ENCODE results near the gene HYCC2. TPM values are rescaled to one million over a fixed set of nuclear protein-coding genes. Genes with fewer than 3 reads are reported as not detected.

HYCC2 gene
- total RNA-seq, 2 donors from 2014 or later = 15.3 to 25.0 TPM

- DNase-seq (ENCODE audit: low spot score) = no peak
- Histone ChIP-seq H3K4me1 (ENCODE audit: control insufficient read depth in 1 of 2, low read depth in 2 of 2) (peaks cover 0 to 2% of the 10 kb centered on the region in 2 donors), H3K9me3 (no peaks in the 10 kb centered on the region), H3K4me3 (no peak overlapping the region), H3K27ac (no peak overlapping the region), H3K36me3 (no peaks in the 10 kb centered on the region), H3K27me3 (replicated peaks; ENCODE audit: insufficient read depth) (no peaks in the 10 kb centered on the region)
- TF ChIP-seq CTCF (IDR thresholded peaks at IDR 0.05) = no peak
- no peak for ATAC-seq (ENCODE audit: insufficient number of reproducible peaks, low FRiP score, low read depth)
Observed at GRCh38 chr2:201109186-201109585, 37.7 kb upstream of the HYCC2 start.

- H3K27me3 ChIP-seq (replicated peaks; ENCODE audit: insufficient read depth) = no peaks in the 10 kb centered on the region
- DNase-seq (ENCODE audit: low spot score) = no peak
- no peaks in the 10 kb centered on the region for H3K4me1 ChIP-seq (ENCODE audit: control insufficient read depth in 1 of 2, low read depth in 2 of 2)
- H3K36me3 ChIP-seq = no peaks in the 10 kb centered on the region
- ATAC-seq (ENCODE audit: insufficient number of reproducible peaks, low FRiP score, low read depth) = no peak
- no peak overlapping the region for H3K27ac ChIP-seq
- no peak for TF ChIP-seq CTCF (IDR thresholded peaks at IDR 0.05)
- H3K4me3 ChIP-seq = no peak overlapping the region
- H3K9me3 ChIP-seq = no peaks in the 10 kb centered on the region
Observed at GRCh38 chr2:201108341-201108740, 36.9 kb upstream of the HYCC2 start.

GRCh38 chr2:201107624-201108023, 36.2 kb upstream of the HYCC2 start:
- no peaks in the 10 kb centered on the region for H3K9me3 ChIP-seq
- H3K4me3 ChIP-seq = no peak overlapping the region
- no peak for DNase-seq (ENCODE audit: low spot score)
- no peaks in the 10 kb centered on the region for H3K27me3 ChIP-seq (replicated peaks; ENCODE audit: insufficient read depth)
- no peaks in the 10 kb centered on the region for H3K4me1 ChIP-seq (ENCODE audit: control insufficient read depth in 1 of 2, low read depth in 2 of 2)
- H3K36me3 ChIP-seq = no peaks in the 10 kb centered on the region
- ATAC-seq (ENCODE audit: insufficient number of reproducible peaks, low FRiP score, low read depth) = no peak
- TF ChIP-seq CTCF (IDR thresholded peaks at IDR 0.05) = no peak
- no peak overlapping the region for H3K27ac ChIP-seq

- Histone ChIP-seq H3K4me1 (ENCODE audit: control insufficient read depth in 1 of 2, low read depth in 2 of 2) (no peaks in the 10 kb centered on the region), H3K36me3 (no peaks in the 10 kb centered on the region), H3K9me3 (no peaks in the 10 kb centered on the region), H3K27me3 (replicated peaks; ENCODE audit: insufficient read depth) (no peaks in the 10 kb centered on the region), H3K4me3 (no peak overlapping the region), H3K27ac (no peak overlapping the region)
- TF ChIP-seq CTCF (IDR thresholded peaks at IDR 0.05) = no peak
- ATAC-seq (ENCODE audit: insufficient number of reproducible peaks, low FRiP score, low read depth) = no peak
- DNase-seq (ENCODE audit: low spot score) = no peak
Observed at GRCh38 chr2:201105759-201106158, 34.3 kb upstream of the HYCC2 start.

- ATAC-seq (ENCODE audit: insufficient number of reproducible peaks, low FRiP score, low read depth) (no peak), DNase-seq (ENCODE audit: low spot score) (no peak)
- Histone ChIP-seq H3K27me3 (replicated peaks; ENCODE audit: insufficient read depth) (no peaks in the 10 kb centered on the region), H3K9me3 (no peaks in the 10 kb centered on the region), H3K36me3 (no peaks in the 10 kb centered on the region), H3K27ac (no peak overlapping the region), H3K4me1 (ENCODE audit: control insufficient read depth in 1 of 2, low read depth in 2 of 2) (no peaks in the 10 kb centered on the region), H3K4me3 (no peak overlapping the region)
- TF ChIP-seq CTCF (IDR thresholded peaks at IDR 0.05) = no peak
Observed at GRCh38 chr2:201100497-201100896, 29.0 kb upstream of the HYCC2 start.

All from thoracic aorta (tissue), 2 donors.